HEK293T (cell line): ENCODE data around the gene DCX.

Source experiments
- CTCF ChIA-PET: fragments of 350-600 bp; formaldehyde crosslinking; extraction: SDS; loops from one replicate; lab custom pipeline; 2021; ENCODE audit warnings: antibody characterized with exemption, inconsistent platforms; lab: Yijun Ruan, JAX
- POLR2A ChIA-PET: fragments of 350-600 bp; formaldehyde crosslinking; extraction: SDS; loops from one replicate; lab custom pipeline; 2020; ENCODE audit warnings: antibody characterized with exemption, inconsistent platforms; lab: Yijun Ruan, JAX
- DNase-seq: peaks from one replicate; pipeline ENCODE4 v3.0.0; 2012; ENCODE audit warnings: mixed read lengths; ENCODE audit errors: extremely low spot score
- ARNT ChIP-seq: fragments of 450-650 bp; IDR thresholded peaks from 2 replicates; pipeline ENCODE4 v1.6.1; 2017; ENCODE audit warnings: mild to moderate bottlenecking
- BHLHE40 ChIP-seq: fragments of 450-650 bp; IDR thresholded peaks from 2 replicates; pipeline ENCODE4 v1.6.1; 2016; ENCODE audit warnings: mild to moderate bottlenecking, moderate library complexity, borderline replicate concordance
- CTBP1 ChIP-seq: fragments of 450-650 bp; IDR thresholded peaks from 2 replicates; pipeline ENCODE4 v1.6.1; 2016; ENCODE audit warnings: borderline replicate concordance
- ELF4 ChIP-seq: fragments of 450-650 bp; IDR thresholded peaks from 2 replicates; pipeline ENCODE4 v1.6.1; 2017; ENCODE audit warnings: antibody characterized with exemption
- FOXA1 ChIP-seq: fragments of 450-650 bp; IDR thresholded peaks from 2 replicates; pipeline ENCODE4 v1.6.1; 2016; ENCODE audit warnings: mild to moderate bottlenecking
- FOXK2 ChIP-seq: fragments of 450-650 bp; IDR thresholded peaks from 2 replicates; pipeline ENCODE4 v1.6.1; 2016; ENCODE audit warnings: mild to moderate bottlenecking
- FOXM1 ChIP-seq: fragments of 450-650 bp; IDR thresholded peaks from 2 replicates; pipeline ENCODE4 v1.6.1; 2017; ENCODE audit warnings: mild to moderate bottlenecking, borderline replicate concordance
- HDGF ChIP-seq: fragments of 450-650 bp; IDR thresholded peaks from 2 replicates; pipeline ENCODE4 v1.6.1; 2017; ENCODE audit warnings: antibody characterized with exemption, borderline replicate concordance
- L3MBTL2 ChIP-seq: fragments of 450-650 bp; conservative IDR thresholded peaks from 2 replicates; pipeline ENCODE4 v1.6.1; 2016; ENCODE audit warnings: mild to moderate bottlenecking
- LEF1 ChIP-seq: fragments of 450-650 bp; IDR thresholded peaks from 2 replicates; pipeline ENCODE4 v1.6.1; 2017; ENCODE audit warnings: mild to moderate bottlenecking, borderline replicate concordance
- NFRKB ChIP-seq: fragments of 450-650 bp; IDR thresholded peaks from 2 replicates; pipeline ENCODE4 v1.6.1; 2016; ENCODE audit warnings: mild to moderate bottlenecking, moderate library complexity
- PKNOX1 ChIP-seq: fragments of 450-650 bp; IDR thresholded peaks from 2 replicates; pipeline ENCODE4 v1.6.1; 2016
- SP1 ChIP-seq: fragments of 450-650 bp; IDR thresholded peaks from 2 replicates; pipeline ENCODE4 v1.6.1; 2017
- SUZ12 ChIP-seq: fragments of 450-650 bp; IDR thresholded peaks from 2 replicates; pipeline ENCODE4 v1.6.1; 2016; ENCODE audit warnings: mild to moderate bottlenecking
- TARDBP ChIP-seq: fragments of 450-650 bp; IDR thresholded peaks from 2 replicates; pipeline ENCODE4 v1.6.1; 2016
- ZNF384 ChIP-seq: fragments of 450-650 bp; IDR thresholded peaks from 2 replicates; pipeline ENCODE4 v1.6.1; 2016

The DCX gene

GRCh38 chrX:111376486-111376885 lies 35.5 kb downstream of the DCX start:
- ChIA-PET POLR2A (no interaction called here), CTCF (no interaction called here)
- TF ChIP-seq L3MBTL2: no peak
- TF ChIP-seq BHLHE40: no peak
- no peak for TF ChIP-seq HDGF
- no peak for TF ChIP-seq ARNT
- TF ChIP-seq FOXM1: no peak
- no peak for TF ChIP-seq ZNF384
- TF ChIP-seq LEF1: no peak
- TF ChIP-seq FOXA1: no peak
- TF ChIP-seq PKNOX1: no peak
- TF ChIP-seq FOXK2: no peak
- no peak for TF ChIP-seq NFRKB
- no peak for TF ChIP-seq CTBP1
- TF ChIP-seq ELF4: no peak
- no peak for TF ChIP-seq TARDBP
- TF ChIP-seq SP1: no peak
- no peak for TF ChIP-seq SUZ12
- DNase-seq: no peak

- TF ChIP-seq ZNF384 (no peak), FOXA1 (no peak), LEF1 (no peak), FOXK2 (no peak), CTBP1 (no peak), FOXM1 (no peak), ELF4 (no peak), PKNOX1 (no peak), BHLHE40 (no peak), SP1 (no peak), ARNT (no peak), TARDBP (no peak), NFRKB (no peak), SUZ12 (no peak), HDGF (no peak), L3MBTL2 (no peak)
- POLR2A ChIA-PET: no interaction called here
- peak; percentile 16 for DNase-seq
- CTCF ChIA-PET: interaction anchor here (0.5 kb wide), 1 partner anchor 36 kb away, joined by 3 read pairs; no protein-coding TSS in a partner anchor
These were observed 36.2 kb downstream of the DCX start for GRCh38 chrX:111375747-111376146.

- DNase-seq: no peak
- ChIA-PET POLR2A (no interaction called here), CTCF (no interaction called here)
- TF ChIP-seq PKNOX1 (no peak), CTBP1 (no peak), TARDBP (no peak), LEF1 (no peak)
These were observed 39.9 kb downstream of the DCX start for GRCh38 chrX:111372086-111372485.

- no peak for TF ChIP-seq TARDBP
- TF ChIP-seq CTBP1: no peak
- TF ChIP-seq LEF1: no peak
- TF ChIP-seq ARNT: no peak
- no peak for TF ChIP-seq ELF4
- no peak for TF ChIP-seq L3MBTL2
- TF ChIP-seq PKNOX1: no peak
- no peak for TF ChIP-seq SP1
- no peak for TF ChIP-seq FOXM1
- no peak for TF ChIP-seq HDGF
- TF ChIP-seq FOXK2: no peak
- no peak for TF ChIP-seq ZNF384
- no peak for TF ChIP-seq NFRKB
- no peak for TF ChIP-seq FOXA1
- no peak for TF ChIP-seq SUZ12
- no peak for TF ChIP-seq BHLHE40
- ChIA-PET CTCF (no interaction called here), POLR2A (no interaction called here)
- DNase-seq: no peak
These were observed 46.1 kb downstream of the DCX start for GRCh38 chrX:111365770-111366325.

GRCh38 chrX:111363741-111364140 lies 48.3 kb downstream of the DCX start:
- CTCF ChIA-PET: no interaction called here
- no peak for TF ChIP-seq L3MBTL2
- TF ChIP-seq CTBP1: no peak
- TF ChIP-seq TARDBP: no peak
- TF ChIP-seq FOXM1: no peak
- no peak for TF ChIP-seq HDGF
- TF ChIP-seq ZNF384: no peak
- no peak for TF ChIP-seq LEF1
- TF ChIP-seq NFRKB: no peak
- TF ChIP-seq ELF4: no peak
- TF ChIP-seq FOXK2: no peak
- no peak for TF ChIP-seq SP1
- TF ChIP-seq BHLHE40: no peak
- no peak for TF ChIP-seq PKNOX1
- POLR2A ChIA-PET: no interaction called here
- no peak for DNase-seq
